Stimulated activated CD4-positive, alpha-beta T cell treated with anti-CD3 and anti-CD28 coated beads, Interleukin-15, amount 100 ng/mL, for 1 hour (primary cell): Measurements from ENCODE around the gene AMMECR1L.
"Not testable (repeated sequence)": the region's sequence is repeated elsewhere in the genome, so short reads cannot be mapped to it uniquely, and the experiment has no call there.

Experiments
- DNase-seq, 2 donors: peaks; one replicate each; pipeline ENCODE4 v3.0.0-alpha.2; 2020; ENCODE audit warnings: low read depth in 1 of 2, low spot score in 1 of 2

AMMECR1L gene

GRCh38 chr2:127885780-127886592 lies at the start of gene AMMECR1L:
Gene AMMECR1L, minus strand, starts transcription at chr2:127885956. Its CDS starts 11,722 bp downstream, at chr2:127874234.
- DNase-seq = peak; percentile 52 to 55

- no peak for DNase-seq
Observed at GRCh38 chr2:127935337-127935736, 49.6 kb upstream of the AMMECR1L start.

- no peak for DNase-seq
Observed at GRCh38 chr2:127932199-127932876, 46.6 kb upstream of the AMMECR1L start.

GRCh38 chr2:127929449-127929848 lies 43.7 kb upstream of the AMMECR1L start:
- no peak for DNase-seq

- DNase-seq = no peak
Observed at GRCh38 chr2:127927384-127927783, 41.6 kb upstream of the AMMECR1L start.

GRCh38 chr2:127917916-127918315 lies 32.2 kb upstream of the AMMECR1L start:
- DNase-seq = no peak

GRCh38 chr2:127913808-127914457 lies 28.2 kb upstream of the AMMECR1L start:
- no peak for DNase-seq

- DNase-seq = no peak
Observed at GRCh38 chr2:127911737-127912136, 26.0 kb upstream of the AMMECR1L start.

- DNase-seq = no peak
Observed at GRCh38 chr2:127910415-127910814, 24.7 kb upstream of the AMMECR1L start.

GRCh38 chr2:127909019-127909418 lies 23.3 kb upstream of the AMMECR1L start:
- DNase-seq = no peak

GRCh38 chr2:127907733-127908400 lies 22.1 kb upstream of the AMMECR1L start:
- not testable (repeated sequence) for DNase-seq

GRCh38 chr2:127906206-127906926 lies 20.6 kb upstream of the AMMECR1L start:
- no peak for DNase-seq

- DNase-seq = no peak
Observed at GRCh38 chr2:127901339-127902056, 15.7 kb upstream of the AMMECR1L start.

- DNase-seq = no peak
Observed at GRCh38 chr2:127897531-127898211, 11.9 kb upstream of the AMMECR1L start.

GRCh38 chr2:127893494-127893893 lies 7.7 kb upstream of the AMMECR1L start:
- DNase-seq = no peak

GRCh38 chr2:127893033-127893432 lies 7.3 kb upstream of the AMMECR1L start:
- DNase-seq = no peak

GRCh38 chr2:127891811-127892210 lies 6.1 kb upstream of the AMMECR1L start:
- DNase-seq = no peak

- not testable (repeated sequence) for DNase-seq
Observed at GRCh38 chr2:127890756-127891155, 5.0 kb upstream of the AMMECR1L start.

- no peak for DNase-seq
Observed at GRCh38 chr2:127888772-127889171, 3.0 kb upstream of the AMMECR1L start.

- DNase-seq = no peak
Observed at GRCh38 chr2:127887776-127888130, 2.0 kb upstream of the AMMECR1L start.
